IMR-90 (cell line): ENCODE data around the gene VPS13C. TPM values are rescaled to one million over a fixed set of nuclear protein-coding genes. Genes with fewer than 3 reads are reported as not detected.

ENCODE experiments used
- BHLHE40 ChIP-seq: fragments of 150-350 bp; IDR thresholded peaks from 2 replicates; pipeline ENCODE4 v1.6.1; 2016; ENCODE audit warnings: mild to moderate bottlenecking, low read depth, low read length
- CHD1 ChIP-seq: IDR thresholded peaks from 2 replicates; pipeline ENCODE4 v1.6.1; 2012; ENCODE audit warnings: low read depth, low read length, improper control_type of control experiment
- RAD21 ChIP-seq: IDR thresholded peaks from 2 replicates; pipeline ENCODE4 v1.6.1; 2012; ENCODE audit warnings: low read length, improper control_type of control experiment
- RCOR1 ChIP-seq: IDR thresholded peaks from 2 replicates; pipeline ENCODE4 v1.6.1; 2012; ENCODE audit warnings: mild to moderate bottlenecking, low read length, improper control_type of control experiment; ENCODE audit not compliant: insufficient replicate concordance
- RFX5 ChIP-seq: IDR thresholded peaks from 2 replicates; pipeline ENCODE4 v1.8.0; 2012; ENCODE audit warnings: low read depth, mild to moderate bottlenecking, low read length, moderate library complexity
- SMC3 ChIP-seq: fragments of 150-350 bp; IDR thresholded peaks from 2 replicates; pipeline ENCODE4 v1.6.1; 2016; ENCODE audit warnings: low read depth, mild to moderate bottlenecking, antibody characterized with exemption, low read length, moderate library complexity
- polyA plus RNA-seq, 3 experiments: library from polyadenylated mRNA; depleted of rRNA; stranded (reverse); fragments of >200 nt; gene quantifications; 2 replicates each; pipeline ENCODE4 v1.2.3, GENCODE V29; 2012; ENCODE audit warnings: low replicate concordance in 1 of 3
- total RNA-seq: library from RNA; depleted of rRNA; stranded (reverse); fragments of >200 nt; gene quantifications from 2 replicates; pipeline ENCODE4 v1.2.3, GENCODE V29; 2012
- TF ChIP-seq, protein P1 (sequence below): fragments of 150-350 bp; IDR thresholded peaks from 2 replicates; pipeline ENCODE4 v1.6.1; 2016; ENCODE audit warnings: low read depth, mild to moderate bottlenecking, low read length, moderate library complexity, borderline replicate concordance
- TF ChIP-seq, protein P2 (sequence below): fragments of 150-350 bp; IDR thresholded peaks from 2 replicates; pipeline ENCODE4 v1.6.1; 2017; ENCODE audit warnings: mild to moderate bottlenecking, antibody characterized with exemption, low read length, low read depth

The VPS13C gene
- total and polyA plus RNA-seq, 2 of the 4 experiments (the other 2 are of a cell fraction), result 8.1 to 32.8 TPM

DNA sequence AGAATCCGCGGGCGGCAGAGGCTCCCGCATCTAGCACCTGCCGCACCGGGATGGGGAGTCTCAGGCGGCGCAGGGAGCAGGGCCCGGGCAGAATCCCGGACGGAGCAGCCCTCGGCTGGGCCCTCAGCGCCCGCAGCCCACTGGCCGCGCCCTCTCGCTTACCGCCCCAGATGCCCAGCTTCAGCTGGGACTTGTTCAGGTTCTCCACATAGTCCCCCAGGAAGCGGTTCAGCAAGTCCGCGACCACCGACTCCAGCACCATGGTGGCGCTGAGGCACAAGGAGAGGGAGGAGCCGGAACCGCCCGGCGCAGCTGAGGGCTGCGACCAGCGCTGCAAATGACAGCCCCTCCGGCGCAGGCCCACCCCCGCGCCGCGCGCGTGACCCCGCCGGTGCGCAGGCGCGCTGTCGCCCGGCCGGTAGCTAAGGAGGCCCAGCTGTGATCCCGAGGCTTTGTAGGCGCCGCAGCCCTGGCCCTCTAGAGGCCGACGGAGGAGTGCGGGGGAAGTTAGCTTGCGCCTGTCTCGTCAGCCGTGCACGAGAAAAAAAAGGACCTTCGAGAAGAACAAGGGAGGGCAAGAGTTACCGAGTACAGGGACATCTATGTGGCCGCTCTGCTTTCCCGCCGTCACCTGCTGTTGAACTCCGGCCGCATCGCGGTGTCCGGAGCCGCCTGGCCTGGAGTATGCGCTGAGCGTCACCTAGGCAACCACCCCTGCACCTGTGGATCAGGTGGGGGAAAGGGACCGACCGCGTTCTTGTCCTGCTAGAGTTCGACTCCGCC, at the start of gene VPS13C (continued):
- TF ChIP-seq, protein P1, sequence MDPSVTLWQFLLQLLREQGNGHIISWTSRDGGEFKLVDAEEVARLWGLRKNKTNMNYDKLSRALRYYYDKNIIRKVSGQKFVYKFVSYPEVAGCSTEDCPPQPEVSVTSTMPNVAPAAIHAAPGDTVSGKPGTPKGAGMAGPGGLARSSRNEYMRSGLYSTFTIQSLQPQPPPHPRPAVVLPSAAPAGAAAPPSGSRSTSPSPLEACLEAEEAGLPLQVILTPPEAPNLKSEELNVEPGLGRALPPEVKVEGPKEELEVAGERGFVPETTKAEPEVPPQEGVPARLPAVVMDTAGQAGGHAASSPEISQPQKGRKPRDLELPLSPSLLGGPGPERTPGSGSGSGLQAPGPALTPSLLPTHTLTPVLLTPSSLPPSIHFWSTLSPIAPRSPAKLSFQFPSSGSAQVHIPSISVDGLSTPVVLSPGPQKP, result no peak
- no peak for TF ChIP-seq RCOR1
- TF ChIP-seq, protein P2, sequence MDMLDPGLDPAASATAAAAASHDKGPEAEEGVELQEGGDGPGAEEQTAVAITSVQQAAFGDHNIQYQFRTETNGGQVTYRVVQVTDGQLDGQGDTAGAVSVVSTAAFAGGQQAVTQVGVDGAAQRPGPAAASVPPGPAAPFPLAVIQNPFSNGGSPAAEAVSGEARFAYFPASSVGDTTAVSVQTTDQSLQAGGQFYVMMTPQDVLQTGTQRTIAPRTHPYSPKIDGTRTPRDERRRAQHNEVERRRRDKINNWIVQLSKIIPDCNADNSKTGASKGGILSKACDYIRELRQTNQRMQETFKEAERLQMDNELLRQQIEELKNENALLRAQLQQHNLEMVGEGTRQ, result peak; percentile 94
- TF ChIP-seq RAD21, result peak; percentile 47
- peak; percentile 83 for TF ChIP-seq BHLHE40
- no peak for TF ChIP-seq RFX5
- no peak for TF ChIP-seq CHD1
- peak; percentile 46 for TF ChIP-seq SMC3
